Brain microvascular endothelial cell (primary cell): ENCODE results near the gene SEC11A.
A peak's percentile ranks its signal among the peaks of the same experiment; 100 is the strongest.

Experiments
- DNase-seq: peaks from one replicate; pipeline ENCODE4 v3.0.0-alpha.2; 2020
- H3K27ac ChIP-seq: fragments of 250-450 bp; sonication (Bioruptor Pico); 2 replicates; pipeline ENCODE4 v1.5.1; 2020; ENCODE audit warnings: mild to moderate bottlenecking, moderate library complexity
- H3K27me3 ChIP-seq: fragments of 250-450 bp; sonication (Bioruptor Pico); replicated peaks from 2 replicates; pipeline ENCODE4 v1.5.1; 2020; ENCODE audit warnings: mild to moderate bottlenecking
- H3K36me3 ChIP-seq: fragments of 250-450 bp; sonication (Bioruptor Pico); replicated peaks from 2 replicates; pipeline ENCODE4 v1.5.1; 2020; ENCODE audit warnings: mild to moderate bottlenecking
- H3K4me3 ChIP-seq: 2 replicates; pipeline ENCODE4 v1.5.1; 2011; ENCODE audit warnings: low read depth, mild to moderate bottlenecking, control low read depth, low read length, moderate library complexity
- CTCF ChIP-seq: IDR thresholded peaks from 2 replicates; pipeline ENCODE4 v1.5.1; 2011; ENCODE audit warnings: low read depth, mild to moderate bottlenecking, moderate library complexity, low read length, control low read depth, inconsistent platforms; ENCODE audit errors: missing control alignments
- in situ Hi-C: cut with HindIII; loops from 2 replicates; pipeline ENCODE4 v1.10.0; 2017; ENCODE audit warnings: low sequenced_read_pairs, low pct_ligation_motif_present

Gene SEC11A

GRCh38 chr15:84734794-84735479 lies 19.0 kb upstream of the SEC11A start:
- peak; percentile 54 for DNase-seq
- Histone ChIP-seq H3K27me3 (no peaks in the 10 kb centered on the region), H3K36me3 (no peaks in the 10 kb centered on the region), H3K4me3 (peak overlapping the region; percentile 24), H3K27ac (peak overlapping the region; percentile 70)
- in situ Hi-C loops, result no loop called here
- no peak for TF ChIP-seq CTCF

GRCh38 chr15:84731774-84732173 lies 15.8 kb upstream of the SEC11A start:
- in situ Hi-C loops, result no loop called here
- no peaks in the 10 kb centered on the region for H3K36me3 ChIP-seq
- H3K4me3 ChIP-seq, result no peak overlapping the region
- TF ChIP-seq CTCF, result no peak
- H3K27ac ChIP-seq, result no peak overlapping the region
- no peaks in the 10 kb centered on the region for H3K27me3 ChIP-seq
- DNase-seq, result peak; percentile 28

- TF ChIP-seq CTCF, result no peak
- no peaks in the 10 kb centered on the region for H3K27me3 ChIP-seq
- H3K4me3 ChIP-seq, result no peak overlapping the region
- in situ Hi-C loops, result no loop called here
- DNase-seq, result peak; percentile 53
- no peaks in the 10 kb centered on the region for H3K36me3 ChIP-seq
- no peak overlapping the region for H3K27ac ChIP-seq
Measured at GRCh38 chr15:84727429-84727828, 11.5 kb upstream of the SEC11A start.

DNA sequence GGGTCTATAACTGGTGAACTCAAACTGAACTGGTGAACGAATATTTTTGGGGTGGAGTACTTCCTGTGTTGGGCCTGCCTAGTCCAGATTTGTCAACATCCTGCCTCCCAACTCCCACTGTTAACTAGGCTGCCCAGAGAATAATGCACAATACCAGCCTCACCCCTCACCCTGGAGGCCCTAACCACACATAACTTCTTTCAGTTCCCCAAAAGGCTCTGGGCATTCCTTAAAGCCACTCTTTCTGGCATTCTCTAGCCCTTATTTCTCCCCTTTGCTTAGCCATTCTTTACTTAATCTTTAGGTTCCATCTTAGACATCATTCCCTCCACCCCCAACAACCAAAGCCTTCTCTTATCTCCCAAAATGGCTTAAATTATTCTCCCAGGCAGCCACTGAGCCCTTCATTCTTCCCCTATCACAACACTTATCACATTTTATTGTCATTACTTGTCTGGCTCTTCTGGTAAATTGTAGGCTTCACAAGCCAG lies 9.1 kb upstream of the SEC11A start:
- no peak for TF ChIP-seq CTCF
- Histone ChIP-seq H3K27me3 (no peaks in the 10 kb centered on the region), H3K27ac (peak overlapping the region; percentile 79), H3K4me3 (no peak overlapping the region), H3K36me3 (no peaks in the 10 kb centered on the region)
- in situ Hi-C loops, result no loop called here
- DNase-seq, result peak; percentile 41

GRCh38 chr15:84722628-84723027 lies 6.7 kb upstream of the SEC11A start:
- TF ChIP-seq CTCF, result no peak
- in situ Hi-C loops, result no loop called here
- no peak overlapping the region for H3K27ac ChIP-seq
- H3K36me3 ChIP-seq, result no peaks in the 10 kb centered on the region
- no peak overlapping the region for H3K4me3 ChIP-seq
- H3K27me3 ChIP-seq, result no peaks in the 10 kb centered on the region
- no peak for DNase-seq

- DNase-seq, result no peak
- Histone ChIP-seq H3K27me3 (no peaks in the 10 kb centered on the region), H3K36me3 (no peaks in the 10 kb centered on the region), H3K4me3 (no peak overlapping the region), H3K27ac (no peak overlapping the region)
- in situ Hi-C loops, result no loop called here
- TF ChIP-seq CTCF, result no peak
Measured at GRCh38 chr15:84721371-84721770, 5.4 kb upstream of the SEC11A start.
